Endometrial microvascular endothelial cells (primary cell): ENCODE data around the gene ZNF626. TPM values are rescaled to one million over a fixed set of nuclear protein-coding genes. Genes with fewer than 3 reads are reported as not detected.

Experiments used
- total RNA-seq: library from RNA; depleted of rRNA; stranded (reverse); fragments of >200 nt; gene quantifications from one replicate; pipeline ENCODE4 v1.2.3, GENCODE V29; 2015; ENCODE audit errors: inconsistent ontology term

Gene ZNF626
- total RNA-seq, 1 donor from 2014 or later, result 6.6 TPM

Other genes with a start within 250 kb of the ZNF626 start
- 1.4 TPM for gene ZNF737, start 95.8 kb downstream of the ZNF626 start, total RNA-seq
- gene ZNF66, start 114.7 kb upstream of the ZNF626 start, total RNA-seq, result 0.56 TPM